Spleen (tissue), 11 donors: ENCODE data around the gene BRAT1. TPM values are rescaled to one million over a fixed set of nuclear protein-coding genes. Genes with fewer than 3 reads are reported as not detected.

Experiments used
- DNase-seq: peaks from one replicate; pipeline ENCODE4 v3.0.0-alpha.2; 2020
- H3K27ac ChIP-seq, 8 donors: fragments of 200-600 bp; sonication (generic) in 7 of 8; 1 replicate in 4 of 8; 2 replicates in 4 of 8; pipeline versions ENCODE4 v1.5.0 to v1.8.0; 2016 to 2021; ENCODE audit warnings: inconsistent platforms in 4 of 8, mild to moderate bottlenecking in 4 of 8, moderate library complexity in 1 of 8
- H3K27me3 ChIP-seq, 7 donors: fragments of 200-600 bp; sonication (generic) in 6 of 7; replicated peaks in 1 of 7; 1 replicate in 4 of 7; 2 replicates in 3 of 7; pipeline versions ENCODE4 v1.5.0 to v1.8.0; 2016 to 2021; ENCODE audit warnings: inconsistent platforms in 3 of 7, mild to moderate bottlenecking in 1 of 7
- H3K36me3 ChIP-seq, 6 donors: fragments of 200-600 bp; sonication (generic) in 5 of 6; 1 replicate in 4 of 6; 2 replicates in 2 of 6; pipeline versions ENCODE4 v1.5.0 to v1.8.0; 2016 to 2021; ENCODE audit warnings: inconsistent platforms in 2 of 6
- H3K4me1 ChIP-seq, 6 donors: fragments of 200-600 bp; sonication (generic) in 5 of 6; 1 replicate in 3 of 6; 2 replicates in 3 of 6; pipeline versions ENCODE4 v1.5.0 to v1.8.0; 2016 to 2021; ENCODE audit warnings: inconsistent platforms in 3 of 6
- H3K4me3 ChIP-seq, 8 donors: fragments of 200-600 bp; sonication (generic) in 7 of 8; 1 replicate in 4 of 8; 2 replicates in 4 of 8; pipeline versions ENCODE4 v1.5.0 to v1.8.0; 2016 to 2021; ENCODE audit warnings: inconsistent platforms in 4 of 8, mild to moderate bottlenecking in 4 of 8, moderate library complexity in 2 of 8
- H3K9me3 ChIP-seq, 8 donors: fragments of 200-600 bp; sonication (generic) in 7 of 8; 1 replicate in 4 of 8; 2 replicates in 4 of 8; pipeline versions ENCODE4 v1.5.0 to v1.8.0; 2016 to 2021; ENCODE audit warnings: inconsistent platforms in 4 of 8
- POLR2A ChIP-seq, 3 donors: fragments of 450-650 bp; IDR thresholded peaks; one replicate each; pipeline ENCODE4 v1.5.1; 2017; ENCODE audit warnings: antibody characterized with exemption in 3 of 3, mild to moderate bottlenecking in 1 of 3
- POLR2AphosphoS5 ChIP-seq, 3 donors: sonication (generic); formaldehyde crosslinking; IDR thresholded peaks; one replicate each; pipeline ENCODE4 v1.5.1; 2017; ENCODE audit warnings: antibody characterized with exemption in 3 of 3
- WGBS, 5 donors: extraction: QIAGEN DNeasy Blood & Tissue Kit in 3 of 5; methylation state at CpG; one replicate each; pipeline versions ENCODE4 v1.1.5 to v1.1.7; 2013 to 2018; 5-methylcytosine and 5-hydroxymethylcytosine counted together
- intact Hi-C: fragments of 100-400 bp; cut with DNase I; formaldehyde crosslinking; loops from one replicate; pipeline ENCODE4 v1.15.0; 2023; ENCODE audit warnings: low total_unique reads
- polyA plus RNA-seq, 3 donors: library from polyadenylated mRNA; stranded (reverse); fragments of 200-250 nt; gene quantifications; one replicate each; pipeline ENCODE4 v1.2.1, GENCODE V29; 2013
- total RNA-seq, 7 donors: library from RNA; depleted of rRNA in 3 of 7; stranded (reverse); fragments of >200 nt in 3 of 7; fragmentation: NEBNext Ultra II Directional in 4 of 7; extraction: Animal tissue kit (Norgen Biotek cat#: 25700) in 4 of 7; gene quantifications; one replicate each; pipeline versions ENCODE4 v1.1.0 to v1.2.1, GENCODE V29; 2016 to 2021
- TF ChIP-seq, protein P1 (sequence below), 11 experiments: fragments of 200-600 bp in 7 of 11; fragments of 450-650 bp in 4 of 11; sonication (generic) in 4 of 11; IDR thresholded peaks in 8 of 11; conservative IDR thresholded peaks in 3 of 11; 1 replicate in 7 of 11; 2 replicates in 4 of 11; pipeline versions ENCODE4 v1.4.0 to v1.8.0; 2016 to 2021; ENCODE audit warnings: antibody characterized with exemption in 11 of 11, inconsistent platforms in 4 of 11, mild to moderate bottlenecking in 1 of 11
- donor health status: healthy with polysubstance abuse.
- donor health status: DM: no; HTN: no; CAD: no; lungs with moderate emphysema.
- donor health status: DM: no; HTN: no; CAD: no.
- donor health status: Bipolar disorder and iron deficiency.
- donor health status: healthy.
- donor health status: DM: no; HTN: no; CAD: no.
- donor health status: DM: yes; HTN: yes; CAD: no.

BRAT1 gene
- total and polyA plus RNA-seq, 10 donors, result 25.3 to 50.9 (median 33.4) TPM

DNA sequence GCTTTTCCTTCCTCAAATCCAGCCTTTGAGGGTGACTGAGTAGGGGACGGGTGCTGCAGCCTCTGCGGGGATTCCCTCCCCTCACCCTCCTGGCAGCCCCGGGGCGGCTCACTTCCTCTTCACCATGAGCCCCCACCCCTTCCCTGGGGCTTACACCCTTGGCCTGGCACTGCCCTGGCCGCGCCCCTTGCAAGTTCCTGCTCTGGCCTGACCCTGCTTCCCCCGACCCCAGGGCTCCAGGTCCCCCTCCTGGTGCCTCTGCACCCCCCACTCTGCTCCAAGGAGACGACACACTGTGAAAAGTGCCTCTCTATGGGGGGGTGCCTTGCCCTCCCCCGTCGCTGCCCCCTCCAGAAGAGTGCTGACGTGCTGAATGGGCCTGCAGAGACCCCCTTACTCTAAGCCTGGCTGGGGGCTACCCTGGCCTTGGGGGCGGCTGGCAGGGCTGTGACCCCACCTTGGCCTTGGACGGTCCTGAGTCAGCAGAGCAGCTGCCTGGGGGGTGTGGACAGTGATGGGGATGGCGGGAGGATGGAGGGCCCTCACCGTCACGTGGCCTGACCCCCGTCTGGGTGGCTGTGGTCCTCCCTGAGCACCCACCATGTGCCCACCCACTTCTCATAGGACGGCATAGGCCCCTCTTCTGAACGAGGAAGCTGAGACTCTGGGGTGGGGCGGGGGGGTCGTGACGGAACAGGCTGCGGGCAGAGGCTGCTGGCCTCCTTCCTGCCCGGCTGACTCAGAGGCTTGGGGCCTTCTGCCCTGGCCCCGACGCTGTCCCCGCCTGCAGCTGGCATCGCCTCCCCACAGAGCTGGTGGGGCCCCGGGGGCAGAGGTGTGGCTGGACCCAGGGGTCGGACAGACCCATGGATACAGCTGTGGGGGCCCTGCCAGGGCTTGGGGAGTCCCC is 25.9 kb downstream of the BRAT1 start:
- no peaks in the 10 kb centered on the region for H3K27me3 ChIP-seq
- H3K36me3 ChIP-seq, result peaks cover 0 to 42% (median 23%) of the 10 kb centered on the region in 6 donors
- no peaks in the 10 kb centered on the region for H3K9me3 ChIP-seq
- H3K4me3 ChIP-seq, result peak overlapping the region in 5 of 8 donors; percentile 11 to 64 (median 20)
- intact Hi-C loops, result no loop called here
- DNase-seq, result peak; percentile 98
- TF ChIP-seq POLR2A (IDR thresholded peaks at IDR 0.05), result no peak
- TF ChIP-seq, protein P1, sequence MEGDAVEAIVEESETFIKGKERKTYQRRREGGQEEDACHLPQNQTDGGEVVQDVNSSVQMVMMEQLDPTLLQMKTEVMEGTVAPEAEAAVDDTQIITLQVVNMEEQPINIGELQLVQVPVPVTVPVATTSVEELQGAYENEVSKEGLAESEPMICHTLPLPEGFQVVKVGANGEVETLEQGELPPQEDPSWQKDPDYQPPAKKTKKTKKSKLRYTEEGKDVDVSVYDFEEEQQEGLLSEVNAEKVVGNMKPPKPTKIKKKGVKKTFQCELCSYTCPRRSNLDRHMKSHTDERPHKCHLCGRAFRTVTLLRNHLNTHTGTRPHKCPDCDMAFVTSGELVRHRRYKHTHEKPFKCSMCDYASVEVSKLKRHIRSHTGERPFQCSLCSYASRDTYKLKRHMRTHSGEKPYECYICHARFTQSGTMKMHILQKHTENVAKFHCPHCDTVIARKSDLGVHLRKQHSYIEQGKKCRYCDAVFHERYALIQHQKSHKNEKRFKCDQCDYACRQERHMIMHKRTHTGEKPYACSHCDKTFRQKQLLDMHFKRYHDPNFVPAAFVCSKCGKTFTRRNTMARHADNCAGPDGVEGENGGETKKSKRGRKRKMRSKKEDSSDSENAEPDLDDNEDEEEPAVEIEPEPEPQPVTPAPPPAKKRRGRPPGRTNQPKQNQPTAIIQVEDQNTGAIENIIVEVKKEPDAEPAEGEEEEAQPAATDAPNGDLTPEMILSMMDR (IDR thresholded peaks at IDR 0.05 in 8 of 11, conservative IDR thresholded peaks at IDR 0.05 in 3 of 11), result peak in 1 of 11 experiments; percentile 6
- peak; percentile 74 to 83 (median 77) for TF ChIP-seq POLR2AphosphoS5 (IDR thresholded peaks at IDR 0.05)
- H3K4me1 ChIP-seq, result peaks cover 55 to 79% (median 71%) of the 10 kb centered on the region in 6 donors
- 7 to 23% (median 13%) methylated on average over 22 to 30 of the region's 30 CpGs for WGBS, 5 donors
- peak overlapping the region; percentile 75 to 96 (median 91) for H3K27ac ChIP-seq

DNA sequence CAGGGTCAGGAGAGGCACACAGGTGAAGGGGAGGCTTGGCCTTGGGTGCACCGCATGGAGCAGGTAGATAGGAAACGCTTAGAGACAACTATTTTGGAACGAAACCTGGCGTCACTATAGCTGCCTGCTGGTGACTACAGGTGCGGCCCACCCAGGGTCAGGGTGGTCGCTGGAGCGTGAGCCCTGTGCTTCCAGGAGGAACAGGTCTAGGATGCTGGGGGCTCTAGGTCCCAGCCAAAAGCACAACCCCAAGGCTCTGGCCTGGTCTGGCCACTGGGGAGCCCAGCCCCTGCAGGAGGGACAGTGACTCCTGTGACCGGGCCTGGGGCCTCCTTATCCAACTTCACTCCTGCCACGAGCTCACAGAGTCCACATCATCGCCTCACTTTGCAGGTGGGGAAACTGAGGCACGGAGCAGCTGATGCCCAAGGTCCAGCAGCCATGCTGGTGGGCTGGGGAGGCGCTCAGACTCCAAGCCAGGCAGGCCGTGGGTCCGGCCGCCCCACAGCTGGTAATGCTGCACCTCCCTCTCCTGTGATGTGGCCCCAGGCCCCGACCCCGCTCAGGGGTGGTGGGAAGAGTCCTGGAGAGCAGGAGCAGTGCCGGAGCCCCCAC is 26.7 kb downstream of the BRAT1 start:
- Histone ChIP-seq H3K9me3 (no peaks in the 10 kb centered on the region), H3K4me3 (peak overlapping the region in 4 of 8 donors; percentile 11 to 64 (median 16)), H3K4me1 (peaks cover 63 to 87% (median 79%) of the 10 kb centered on the region in 6 donors), H3K36me3 (peaks cover 0 to 45% (median 23%) of the 10 kb centered on the region in 6 donors), H3K27ac (peak overlapping the region; percentile 75 to 96 (median 91)), H3K27me3 (no peaks in the 10 kb centered on the region)
- peak; percentile 86 for DNase-seq
- TF ChIP-seq POLR2A (IDR thresholded peaks at IDR 0.05) (no peak), POLR2AphosphoS5 (IDR thresholded peaks at IDR 0.05) (no peak)
- TF ChIP-seq, protein P1 (IDR thresholded peaks at IDR 0.05 in 8 of 11, conservative IDR thresholded peaks at IDR 0.05 in 3 of 11), result no peak
- intact Hi-C loops, result no loop called here
- WGBS, 5 donors, result 45 to 59% (median 52%) methylated on average over 13 to 18 of the region's 18 CpGs

DNA sequence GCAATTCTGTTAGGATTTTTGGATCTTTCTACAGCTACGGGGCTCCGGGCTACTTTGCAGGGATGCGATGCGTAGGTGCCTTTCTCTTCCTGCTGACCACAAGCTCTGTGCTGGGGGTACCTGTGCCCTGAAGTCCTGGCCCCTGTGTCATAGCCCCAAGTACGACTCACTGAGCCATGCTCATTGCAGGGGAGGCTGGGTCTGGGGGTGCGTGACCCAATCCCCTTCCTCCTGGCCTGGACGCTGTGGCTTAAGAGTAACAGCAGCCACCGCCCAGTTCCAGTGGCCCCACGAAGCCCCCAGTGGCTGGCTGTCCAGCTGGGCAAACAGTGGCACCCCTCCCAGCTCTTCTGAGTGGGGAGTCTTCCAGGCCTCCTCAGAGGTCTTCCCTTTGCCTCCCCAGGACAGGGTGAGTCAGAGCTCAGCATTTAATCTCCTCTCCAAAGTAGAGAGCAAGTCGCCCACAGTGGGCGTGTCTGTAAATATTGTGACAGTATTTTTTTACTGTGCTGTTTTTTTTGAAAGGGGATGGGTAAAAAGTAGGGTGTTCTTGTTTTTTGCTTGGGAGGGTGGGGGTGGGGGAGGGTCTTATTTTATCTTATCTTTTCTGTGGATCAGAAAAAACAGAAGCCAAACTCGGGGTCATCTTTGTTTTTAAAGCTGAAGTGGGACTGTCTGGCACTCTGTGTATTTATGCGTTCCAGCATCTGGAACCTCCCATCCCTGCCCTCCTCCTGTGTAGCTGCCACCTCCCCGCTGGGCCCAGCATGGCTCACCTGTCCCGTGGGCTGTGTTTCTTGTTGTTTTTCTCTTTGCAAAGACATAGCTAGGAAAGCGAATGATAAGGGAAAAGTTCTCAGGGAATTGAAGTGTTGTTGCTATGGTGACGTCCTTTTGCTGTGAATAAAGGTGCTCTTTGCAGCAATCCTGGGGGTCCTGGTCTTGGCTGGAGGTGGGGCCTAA is 27.5 kb downstream of the BRAT1 start:
- intact Hi-C loops, result no loop called here
- 67 to 78% (median 75%) methylated on average over 11 to 17 of the region's 17 CpGs for WGBS, 5 donors
- Histone ChIP-seq H3K9me3 (no peaks in the 10 kb centered on the region), H3K36me3 (peaks cover 0 to 45% (median 23%) of the 10 kb centered on the region in 6 donors), H3K4me1 (peaks cover 71 to 95% (median 88%) of the 10 kb centered on the region in 6 donors), H3K27ac (peak overlapping the region in 7 of 8 donors; percentile 80 to 96 (median 94)), H3K4me3 (peak overlapping the region in 1 of 8 donors; percentile 64), H3K27me3 (no peaks in the 10 kb centered on the region)
- TF ChIP-seq POLR2A (IDR thresholded peaks at IDR 0.05) (no peak), POLR2AphosphoS5 (IDR thresholded peaks at IDR 0.05) (no peak)
- TF ChIP-seq, protein P1 (IDR thresholded peaks at IDR 0.05 in 8 of 11, conservative IDR thresholded peaks at IDR 0.05 in 3 of 11), result no peak
- peak; percentile 80 for DNase-seq
